NCI-H187 treated with DMSO at 0.1 percent for 48 hours (cell line): ENCODE data around the gene RAMP3.
A peak's percentile ranks its signal among the peaks of the same experiment; 100 is the strongest.
"Not testable (repeated sequence)": the region's sequence is repeated elsewhere in the genome, so short reads cannot be mapped to it uniquely, and the experiment has no call there.

Experiments
- DNase-seq: peaks from one replicate; lab custom pipeline; 2025; lab: John Stamatoyannopoulos, UW

RAMP3 gene

GRCh38 chr7:45157653-45158401 is at the start of gene RAMP3:
RAMP3 (plus strand) TSS chr7:45157791; CDS start chr7:45157829, 38 bp downstream.
- no peak for DNase-seq

- DNase-seq = no peak
Observed at GRCh38 chr7:45108863-45109262, 48.7 kb upstream of the RAMP3 start.

- DNase-seq = peak; percentile 58
Observed at GRCh38 chr7:45111298-45112223, 46.0 kb upstream of the RAMP3 start, which contains the start of gene TBRG4. TBRG4 (minus strand) TSS chr7:45111697; CDS start chr7:45109237, 2,460 bp downstream.

- DNase-seq = no peak
Observed at GRCh38 chr7:45112648-45113047, 44.9 kb upstream of the RAMP3 start.

GRCh38 chr7:45114257-45114656 is 43.3 kb upstream of the RAMP3 start:
- not testable (repeated sequence) for DNase-seq

GRCh38 chr7:45114926-45115325 is 42.7 kb upstream of the RAMP3 start:
- no peak for DNase-seq

- DNase-seq = no peak
Observed at GRCh38 chr7:45116048-45116447, 41.5 kb upstream of the RAMP3 start.

- no peak for DNase-seq
Observed at GRCh38 chr7:45117582-45117981, 40.0 kb upstream of the RAMP3 start.

GRCh38 chr7:45118292-45118691 is 39.3 kb upstream of the RAMP3 start:
- no peak for DNase-seq

GRCh38 chr7:45118889-45119331 is 38.7 kb upstream of the RAMP3 start:
- no peak for DNase-seq

- DNase-seq = no peak
Observed at GRCh38 chr7:45119550-45119949, 38.0 kb upstream of the RAMP3 start.

GRCh38 chr7:45122975-45123860 is 34.4 kb upstream of the RAMP3 start:
- DNase-seq = no peak

GRCh38 chr7:45123913-45124710 is 33.5 kb upstream of the RAMP3 start:
- no peak for DNase-seq

GRCh38 chr7:45125193-45125904 is 32.2 kb upstream of the RAMP3 start:
- DNase-seq = no peak

- DNase-seq = no peak
Observed at GRCh38 chr7:45126201-45126600, 31.4 kb upstream of the RAMP3 start.

- DNase-seq = no peak
Observed at GRCh38 chr7:45126920-45127319, 30.7 kb upstream of the RAMP3 start.

- no peak for DNase-seq
Observed at GRCh38 chr7:45129181-45129800, 28.3 kb upstream of the RAMP3 start.

GRCh38 chr7:45129906-45130305 is 27.7 kb upstream of the RAMP3 start:
- no peak for DNase-seq

- no peak for DNase-seq
Observed at GRCh38 chr7:45130910-45131309, 26.7 kb upstream of the RAMP3 start.

GRCh38 chr7:45131891-45132290 is 25.7 kb upstream of the RAMP3 start:
- DNase-seq = no peak
